Liver (tissue), 3 donors: ENCODE measurements around the gene TBC1D9B.

Experiments used
- EGR1 ChIP-seq, 2 donors: IDR thresholded peaks; 2 replicates each; pipeline ENCODE4 v1.6.1; 2016 to 2018; ENCODE audit warnings: antibody characterized with exemption in 2 of 2, low read depth in 2 of 2
- GABPA ChIP-seq, 2 donors: IDR thresholded peaks in 1 of 2; conservative IDR thresholded peaks in 1 of 2; 2 replicates each; pipeline ENCODE4 v1.6.1; 2016; ENCODE audit warnings: antibody characterized with exemption in 2 of 2, mild to moderate bottlenecking in 1 of 2, moderate library complexity in 1 of 2
- HNF4A ChIP-seq, 2 donors: conservative IDR thresholded peaks; 2 replicates each; pipeline ENCODE4 v1.6.1; 2016; ENCODE audit warnings: antibody characterized with exemption in 2 of 2, mild to moderate bottlenecking in 2 of 2
- RAD21 ChIP-seq, 2 donors: IDR thresholded peaks; 2 replicates each; pipeline ENCODE4 v1.6.1; 2016; ENCODE audit warnings: antibody characterized with exemption in 2 of 2, mild to moderate bottlenecking in 2 of 2
- SP1 ChIP-seq: IDR thresholded peaks from 2 replicates; pipeline ENCODE4 v1.6.1; 2018; ENCODE audit warnings: antibody characterized with exemption, mild to moderate bottlenecking
- YY1 ChIP-seq: IDR thresholded peaks from 2 replicates; pipeline ENCODE4 v1.6.1; 2016; ENCODE audit warnings: antibody characterized with exemption, mild to moderate bottlenecking
- TF ChIP-seq, protein P1 (sequence below): fragments of 150-350 bp; IDR thresholded peaks from 2 replicates; pipeline ENCODE4 v1.5.1; 2017; ENCODE audit warnings: improper control_type of control experiment, low read depth, low read length; ENCODE audit not compliant: missing input control
- TF ChIP-seq, protein P2 (sequence below): IDR thresholded peaks from 2 replicates; pipeline ENCODE4 v1.6.1; 2016; ENCODE audit warnings: antibody characterized with exemption
- donor health status: healthy.
- donor health status: healthy.

DNA sequence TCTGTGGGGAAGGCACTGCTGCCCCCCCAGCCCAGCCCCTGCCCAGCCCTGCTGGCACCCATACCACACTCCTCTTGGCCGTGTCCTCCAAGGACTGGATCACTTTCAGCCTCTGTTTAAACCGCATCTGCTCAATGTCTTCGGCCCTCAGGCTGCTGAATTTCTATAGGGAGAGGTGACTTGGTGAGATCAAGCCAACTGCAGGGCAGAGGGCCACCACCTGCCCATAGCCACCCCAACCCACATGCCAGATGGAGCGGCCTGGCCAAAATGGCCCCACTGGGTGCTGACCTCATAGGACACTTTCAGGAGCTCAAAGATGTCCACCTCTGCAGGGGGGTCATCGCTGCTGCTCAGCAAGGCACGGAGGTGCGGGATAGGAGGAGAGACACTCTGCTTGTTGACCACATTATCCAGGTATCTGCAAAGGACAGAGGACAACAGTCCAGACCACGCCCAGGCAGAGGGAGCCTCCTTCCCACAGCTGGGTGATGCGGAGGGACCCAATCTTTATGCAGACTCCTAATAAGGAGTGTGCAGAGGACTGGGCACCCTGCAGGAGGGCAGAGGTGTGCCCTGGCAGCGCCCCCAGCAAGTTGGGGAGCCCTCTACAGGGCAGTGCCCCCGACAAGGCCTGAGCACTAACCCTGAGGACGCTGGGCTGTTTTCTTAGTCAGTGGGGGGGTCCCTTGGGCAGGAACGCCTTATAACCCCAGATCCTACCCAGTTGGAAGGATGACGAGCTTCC lies 34.7 kb downstream of the TBC1D9B start:
- TF ChIP-seq, protein P1, sequence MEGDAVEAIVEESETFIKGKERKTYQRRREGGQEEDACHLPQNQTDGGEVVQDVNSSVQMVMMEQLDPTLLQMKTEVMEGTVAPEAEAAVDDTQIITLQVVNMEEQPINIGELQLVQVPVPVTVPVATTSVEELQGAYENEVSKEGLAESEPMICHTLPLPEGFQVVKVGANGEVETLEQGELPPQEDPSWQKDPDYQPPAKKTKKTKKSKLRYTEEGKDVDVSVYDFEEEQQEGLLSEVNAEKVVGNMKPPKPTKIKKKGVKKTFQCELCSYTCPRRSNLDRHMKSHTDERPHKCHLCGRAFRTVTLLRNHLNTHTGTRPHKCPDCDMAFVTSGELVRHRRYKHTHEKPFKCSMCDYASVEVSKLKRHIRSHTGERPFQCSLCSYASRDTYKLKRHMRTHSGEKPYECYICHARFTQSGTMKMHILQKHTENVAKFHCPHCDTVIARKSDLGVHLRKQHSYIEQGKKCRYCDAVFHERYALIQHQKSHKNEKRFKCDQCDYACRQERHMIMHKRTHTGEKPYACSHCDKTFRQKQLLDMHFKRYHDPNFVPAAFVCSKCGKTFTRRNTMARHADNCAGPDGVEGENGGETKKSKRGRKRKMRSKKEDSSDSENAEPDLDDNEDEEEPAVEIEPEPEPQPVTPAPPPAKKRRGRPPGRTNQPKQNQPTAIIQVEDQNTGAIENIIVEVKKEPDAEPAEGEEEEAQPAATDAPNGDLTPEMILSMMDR = no peak
- TF ChIP-seq RAD21 (IDR thresholded peaks at IDR 0.05) (no peak), HNF4A (conservative IDR thresholded peaks at IDR 0.05) (no peak), EGR1 (IDR thresholded peaks at IDR 0.05; ENCODE audit: low read depth in 2 of 2) (no peak), YY1 (no peak), GABPA (IDR thresholded peaks at IDR 0.05 in 1 of 2, conservative IDR thresholded peaks at IDR 0.05 in 1 of 2) (no peak), SP1 (no peak)
- TF ChIP-seq, protein P2, sequence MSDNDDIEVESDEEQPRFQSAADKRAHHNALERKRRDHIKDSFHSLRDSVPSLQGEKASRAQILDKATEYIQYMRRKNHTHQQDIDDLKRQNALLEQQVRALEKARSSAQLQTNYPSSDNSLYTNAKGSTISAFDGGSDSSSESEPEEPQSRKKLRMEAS = no peak
